OCI-LY1 (cell line): ENCODE results near the gene TRAF3IP1.

Source experiments
- H2AFZ ChIP-seq: fragments of 200-600 bp; sonication (generic), shearing (Covaris generic); 2 replicates; pipeline ENCODE4 v1.6.0; 2014; ENCODE audit warnings: antibody characterized with exemption, mild to moderate bottlenecking, low read length
- H3F3A ChIP-seq: fragments of 200-600 bp; sonication (generic), shearing (Covaris generic); 2 replicates; pipeline ENCODE4 v1.6.0; 2014; ENCODE audit warnings: mild to moderate bottlenecking, antibody characterized with exemption, low read length, moderate library complexity; ENCODE audit not compliant: insufficient read depth
- H3K27ac ChIP-seq: fragments of 200-600 bp; sonication (generic); 2 replicates; pipeline ENCODE4 v1.5.1; 2014; ENCODE audit warnings: low read length, mixed run types, mild to moderate bottlenecking, low read depth; ENCODE audit not compliant: poor library complexity, severe bottlenecking
- H3K27me3 ChIP-seq: fragments of 200-600 bp; sonication (generic); 2 replicates; pipeline ENCODE4 v1.6.0; 2014; ENCODE audit warnings: antibody characterized with exemption, mild to moderate bottlenecking, low read length, moderate library complexity; ENCODE audit not compliant: insufficient read depth
- H3K36me3 ChIP-seq: fragments of 200-600 bp; sonication (generic); 2 replicates; pipeline ENCODE4 v1.6.1; 2014; ENCODE audit warnings: mild to moderate bottlenecking, antibody characterized with exemption, low read length, moderate library complexity, mixed read lengths; ENCODE audit not compliant: insufficient read depth
- H3K4me1 ChIP-seq: fragments of 200-600 bp; sonication (generic); 2 replicates; pipeline ENCODE4 v1.5.1; 2014; ENCODE audit warnings: mild to moderate bottlenecking, low read length, moderate library complexity; ENCODE audit not compliant: insufficient read depth, severe bottlenecking
- H3K4me2 ChIP-seq: fragments of 200-600 bp; sonication (generic), shearing (Covaris generic); 2 replicates; pipeline ENCODE4 v1.6.1; 2014; ENCODE audit warnings: low read length
- H3K4me3 ChIP-seq: fragments of 200-600 bp; sonication (generic); 2 replicates; pipeline ENCODE4 v1.5.1; 2014; ENCODE audit warnings: low read length, low read depth, mild to moderate bottlenecking, mixed read lengths; ENCODE audit not compliant: poor library complexity, severe bottlenecking
- H3K79me2 ChIP-seq: fragments of 200-600 bp; shearing (Covaris generic); 2 replicates; pipeline ENCODE4 v1.6.1; 2016; ENCODE audit warnings: mixed run types, low read length, mixed read lengths; ENCODE audit not compliant: insufficient read depth
- H3K9ac ChIP-seq: fragments of 200-600 bp; sonication (generic), shearing (Covaris generic); 2 replicates; pipeline ENCODE4 v1.6.1; 2014; ENCODE audit warnings: mild to moderate bottlenecking, low read length, mixed read lengths
- H3K9me2 ChIP-seq: fragments of 200-600 bp; sonication (generic), shearing (Covaris generic); 2 replicates; pipeline ENCODE4 v1.6.1; 2014; ENCODE audit warnings: low read depth, mild to moderate bottlenecking, low read length, mixed read lengths
- H3K9me3 ChIP-seq: fragments of 200-600 bp; shearing (Covaris generic); 2 replicates; pipeline ENCODE4 v1.6.1; 2014; ENCODE audit warnings: low read length, mixed read lengths
- H4K20me1 ChIP-seq: fragments of 200-600 bp; sonication (generic), shearing (Covaris generic); 2 replicates; pipeline ENCODE4 v1.6.0; 2016; ENCODE audit warnings: mild to moderate bottlenecking, low read length; ENCODE audit not compliant: insufficient read depth
- CTCF ChIP-seq: fragments of 200-600 bp; sonication (generic), shearing (Covaris generic); IDR thresholded peaks from 2 replicates; pipeline ENCODE4 v1.5.1; 2017; ENCODE audit warnings: mild to moderate bottlenecking, antibody characterized with exemption, low read length, moderate library complexity, mixed read lengths
- EZH2 ChIP-seq: fragments of 200-600 bp; sonication (generic), shearing (Covaris generic); IDR thresholded peaks from 2 replicates; pipeline ENCODE4 v1.8.0; 2017; ENCODE audit warnings: borderline replicate concordance, mixed run types, mild to moderate bottlenecking, antibody characterized with exemption, low read length, moderate library complexity, mixed read lengths

Gene TRAF3IP1

GRCh38 chr2:238295144-238296112, 24.9 kb upstream of the TRAF3IP1 start:
- Histone ChIP-seq H3K4me3 (no peak overlapping the region), H3K27ac (no peak overlapping the region), H3K4me2 (no peak overlapping the region), H3K27me3 (peaks cover 8% of the 10 kb centered on the region; the same call in 1 of the 2 replicates), H3K9ac (no peak overlapping the region), H3K79me2 (no peaks in the 10 kb centered on the region), H3K9me2 (no peaks in the 10 kb centered on the region), H3K36me3 (no peaks in the 10 kb centered on the region), H3K4me1 (peaks cover under 1% of the 10 kb centered on the region), H3K9me3 (no peaks in the 10 kb centered on the region), H3F3A (no peaks in the 10 kb centered on the region), H2AFZ (no peak overlapping the region), H4K20me1 (no peaks in the 10 kb centered on the region)
- TF ChIP-seq CTCF (no peak), EZH2 (no peak)

DNA sequence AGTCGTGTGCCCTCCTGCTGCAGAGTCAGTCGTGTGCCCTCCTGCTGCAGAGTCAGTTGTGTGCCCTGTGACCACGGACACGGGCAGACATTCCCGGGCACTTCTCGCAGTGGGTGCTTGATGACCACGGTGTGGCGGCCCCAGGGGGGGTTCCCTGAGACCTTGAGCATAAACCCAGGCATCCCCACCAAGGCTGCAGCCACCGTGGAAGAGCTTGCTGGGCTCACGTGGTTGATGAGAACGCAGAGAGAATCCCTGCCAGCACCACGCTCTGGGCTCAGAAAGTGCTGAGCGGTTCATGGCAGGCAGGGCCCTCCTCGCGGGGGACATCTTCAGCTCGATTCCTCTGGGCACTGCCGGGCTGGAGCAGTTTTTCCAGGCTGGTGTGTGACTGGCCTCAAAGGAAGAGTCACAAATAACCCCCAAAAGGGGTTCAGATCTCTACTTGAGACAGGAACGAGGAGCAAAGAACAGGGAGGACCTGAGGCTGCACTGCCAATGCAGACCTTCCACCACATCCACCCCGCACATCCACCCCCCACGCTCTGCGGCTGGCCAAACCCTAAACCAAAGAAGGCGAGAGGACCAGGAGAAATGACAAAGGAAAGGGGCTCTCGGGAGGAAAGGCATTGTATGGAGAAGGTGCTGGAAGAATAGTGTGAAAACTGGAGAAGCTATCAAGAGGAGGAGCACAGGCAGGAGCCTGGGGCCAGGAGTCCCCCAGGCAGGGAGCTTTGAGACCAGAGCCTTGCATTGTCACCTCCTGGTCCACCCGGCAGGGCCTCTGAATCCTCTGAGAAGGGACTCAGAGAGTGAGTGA, 23.5 kb upstream of the TRAF3IP1 start:
- Histone ChIP-seq H3F3A (no peaks in the 10 kb centered on the region), H3K9ac (no peak overlapping the region), H3K4me3 (no peak overlapping the region), H3K4me1 (no peaks in the 10 kb centered on the region), H3K27me3 (peaks cover 8% of the 10 kb centered on the region; the same call in 1 of the 2 replicates), H3K79me2 (no peaks in the 10 kb centered on the region), H3K9me3 (no peaks in the 10 kb centered on the region), H3K36me3 (no peaks in the 10 kb centered on the region), H3K27ac (no peak overlapping the region), H3K9me2 (no peaks in the 10 kb centered on the region), H4K20me1 (no peaks in the 10 kb centered on the region), H2AFZ (no peak overlapping the region), H3K4me2 (no peak overlapping the region)
- TF ChIP-seq EZH2 (no peak), CTCF (no peak)

DNA sequence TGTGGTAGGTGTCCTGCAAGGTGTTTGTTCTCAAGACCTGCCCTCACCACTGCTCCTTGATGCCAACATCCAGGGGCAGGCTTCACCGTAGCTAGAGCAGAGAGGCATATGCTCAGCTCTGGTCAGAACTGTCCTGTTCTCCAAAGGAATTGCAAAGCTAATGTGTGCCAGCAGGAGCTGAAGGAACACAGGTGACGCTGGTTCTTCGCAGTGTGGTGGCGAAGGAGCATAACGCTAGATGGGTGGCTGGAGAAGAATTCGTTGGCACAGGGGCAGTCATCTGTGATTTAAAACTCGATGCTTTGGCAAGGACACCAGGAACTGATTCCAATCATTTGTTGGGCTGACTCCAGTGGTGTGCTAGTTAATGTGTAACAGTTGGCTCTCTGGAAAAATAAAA, 20.5 kb upstream of the TRAF3IP1 start:
- no peaks in the 10 kb centered on the region for H3F3A ChIP-seq
- H3K9ac ChIP-seq, result no peak overlapping the region
- H3K4me1 ChIP-seq, result no peaks in the 10 kb centered on the region
- no peaks in the 10 kb centered on the region for H3K9me3 ChIP-seq
- H3K36me3 ChIP-seq, result no peaks in the 10 kb centered on the region
- TF ChIP-seq EZH2 (no peak), CTCF (no peak)
- H3K4me2 ChIP-seq, result no peak overlapping the region
- no peak overlapping the region for H3K4me3 ChIP-seq
- H3K27me3 ChIP-seq, result peaks cover 5% of the 10 kb centered on the region; the same call in 1 of the 2 replicates
- H3K9me2 ChIP-seq, result no peaks in the 10 kb centered on the region
- no peak overlapping the region for H2AFZ ChIP-seq
- no peaks in the 10 kb centered on the region for H4K20me1 ChIP-seq
- H3K27ac ChIP-seq, result no peak overlapping the region
- H3K79me2 ChIP-seq, result no peaks in the 10 kb centered on the region
